Measurements from ENCODE around the gene ZNF346. TPM values are rescaled to one million over a fixed set of nuclear protein-coding genes. Genes with fewer than 3 reads are reported as not detected.

The ZNF346 gene
- total RNA-seq, 1 donor = 17.9 TPM

DNA sequence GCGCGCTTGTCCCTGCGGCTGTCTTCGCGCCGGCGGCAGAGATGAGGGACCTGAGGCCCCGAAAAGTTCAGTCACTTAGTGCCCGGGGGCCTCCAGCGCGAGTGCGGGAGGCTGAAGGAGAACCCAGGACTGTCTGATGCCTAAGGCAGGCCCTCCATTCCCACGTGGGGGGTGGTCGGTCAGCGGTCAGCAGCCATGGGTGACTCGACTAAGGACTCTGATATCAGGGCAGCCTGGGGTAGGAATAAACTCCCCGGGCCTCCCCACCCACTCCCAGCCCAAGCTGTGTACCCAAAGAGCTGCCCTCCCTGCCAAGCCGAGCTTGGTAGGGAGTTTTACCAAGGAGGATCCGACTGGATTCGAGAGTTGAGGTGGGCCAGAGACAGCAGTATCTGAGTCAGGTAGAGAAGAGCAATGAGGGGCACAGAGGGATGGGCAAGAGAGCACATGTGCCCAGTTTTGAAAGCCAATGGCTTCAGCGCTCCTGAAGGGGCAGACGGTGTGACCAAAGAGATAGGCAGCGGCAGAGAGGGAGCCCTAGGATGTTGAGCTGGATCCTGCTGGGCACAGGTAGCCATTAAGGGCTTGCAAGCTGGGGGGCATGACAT, 65.0 kb downstream of the ZNF346 start:
- H3K4me3 ChIP-seq (ENCODE audit: low read depth, low read length) = no peak overlapping the region
- DNase-seq (ENCODE audit: low read depth) = no peak
- TF ChIP-seq, protein P1, sequence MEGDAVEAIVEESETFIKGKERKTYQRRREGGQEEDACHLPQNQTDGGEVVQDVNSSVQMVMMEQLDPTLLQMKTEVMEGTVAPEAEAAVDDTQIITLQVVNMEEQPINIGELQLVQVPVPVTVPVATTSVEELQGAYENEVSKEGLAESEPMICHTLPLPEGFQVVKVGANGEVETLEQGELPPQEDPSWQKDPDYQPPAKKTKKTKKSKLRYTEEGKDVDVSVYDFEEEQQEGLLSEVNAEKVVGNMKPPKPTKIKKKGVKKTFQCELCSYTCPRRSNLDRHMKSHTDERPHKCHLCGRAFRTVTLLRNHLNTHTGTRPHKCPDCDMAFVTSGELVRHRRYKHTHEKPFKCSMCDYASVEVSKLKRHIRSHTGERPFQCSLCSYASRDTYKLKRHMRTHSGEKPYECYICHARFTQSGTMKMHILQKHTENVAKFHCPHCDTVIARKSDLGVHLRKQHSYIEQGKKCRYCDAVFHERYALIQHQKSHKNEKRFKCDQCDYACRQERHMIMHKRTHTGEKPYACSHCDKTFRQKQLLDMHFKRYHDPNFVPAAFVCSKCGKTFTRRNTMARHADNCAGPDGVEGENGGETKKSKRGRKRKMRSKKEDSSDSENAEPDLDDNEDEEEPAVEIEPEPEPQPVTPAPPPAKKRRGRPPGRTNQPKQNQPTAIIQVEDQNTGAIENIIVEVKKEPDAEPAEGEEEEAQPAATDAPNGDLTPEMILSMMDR (IDR thresholded peaks at IDR 0.05; ENCODE audit: insufficient read depth, low read length) = no peak

DNA sequence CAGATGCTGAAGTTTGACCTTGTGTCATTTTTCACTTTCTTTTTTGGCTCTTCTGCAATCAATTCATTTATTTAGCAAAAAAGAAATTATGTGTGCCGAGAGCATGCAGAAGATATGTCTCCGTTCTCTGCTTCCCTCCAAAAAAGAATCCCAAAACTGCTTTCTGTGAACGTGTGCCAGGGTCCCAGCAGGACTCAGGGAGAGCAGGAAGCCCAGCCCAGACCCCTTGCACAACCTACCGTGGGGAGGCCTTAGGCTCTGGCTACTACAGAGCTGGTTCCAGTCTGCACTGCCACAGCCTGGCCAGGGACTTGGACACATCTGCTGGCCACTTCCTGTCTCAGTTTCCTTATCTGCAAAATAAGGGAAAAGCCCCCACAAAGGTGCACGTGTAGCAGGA, 66.6 kb downstream of the ZNF346 start:
- TF ChIP-seq, protein P1 (IDR thresholded peaks at IDR 0.05; ENCODE audit: insufficient read depth, low read length) = no peak
- H3K4me3 ChIP-seq (ENCODE audit: low read depth, low read length) = no peak overlapping the region
- DNase-seq (ENCODE audit: low read depth) = peak; percentile 16

DNA sequence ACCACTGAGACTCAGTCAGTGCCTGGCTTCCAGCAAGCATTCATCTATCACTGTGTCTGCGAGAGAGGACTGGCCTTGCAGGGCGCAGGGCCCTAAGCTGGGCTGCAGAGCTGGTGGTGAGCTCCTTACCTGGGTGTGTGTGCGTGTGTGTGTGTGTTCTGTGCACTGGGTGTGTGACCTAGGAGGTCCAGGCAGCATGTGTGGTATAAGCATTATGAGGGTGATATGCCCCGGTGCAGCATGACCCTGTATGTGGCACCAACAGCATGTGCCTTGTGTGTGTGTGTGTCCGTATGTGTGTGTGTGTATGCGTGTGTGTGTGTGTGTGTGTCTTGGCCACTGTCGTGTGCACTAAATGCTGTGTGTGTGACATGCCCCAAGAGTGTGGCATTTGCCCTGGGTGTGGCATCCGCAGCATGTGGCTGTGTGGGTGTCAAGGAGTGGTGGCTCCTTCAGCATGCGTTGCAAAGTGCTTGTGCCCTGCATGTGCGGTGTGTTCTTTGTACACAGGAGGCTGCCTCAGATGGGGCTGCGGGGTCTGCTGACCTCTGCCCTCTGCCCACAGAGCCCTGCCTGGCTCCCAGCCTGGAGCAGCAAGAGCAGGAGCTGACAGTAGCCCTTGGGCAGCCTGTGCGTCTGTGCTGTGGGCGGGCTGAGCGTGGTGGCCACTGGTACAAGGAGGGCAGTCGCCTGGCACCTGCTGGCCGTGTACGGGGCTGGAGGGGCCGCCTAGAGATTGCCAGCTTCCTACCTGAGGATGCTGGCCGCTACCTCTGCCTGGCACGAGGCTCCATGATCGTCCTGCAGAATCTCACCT, 67.5 kb downstream of the ZNF346 start:
- TF ChIP-seq, protein P1 (IDR thresholded peaks at IDR 0.05; ENCODE audit: insufficient read depth, low read length) = no peak
- no peak for DNase-seq (ENCODE audit: low read depth)

DNA sequence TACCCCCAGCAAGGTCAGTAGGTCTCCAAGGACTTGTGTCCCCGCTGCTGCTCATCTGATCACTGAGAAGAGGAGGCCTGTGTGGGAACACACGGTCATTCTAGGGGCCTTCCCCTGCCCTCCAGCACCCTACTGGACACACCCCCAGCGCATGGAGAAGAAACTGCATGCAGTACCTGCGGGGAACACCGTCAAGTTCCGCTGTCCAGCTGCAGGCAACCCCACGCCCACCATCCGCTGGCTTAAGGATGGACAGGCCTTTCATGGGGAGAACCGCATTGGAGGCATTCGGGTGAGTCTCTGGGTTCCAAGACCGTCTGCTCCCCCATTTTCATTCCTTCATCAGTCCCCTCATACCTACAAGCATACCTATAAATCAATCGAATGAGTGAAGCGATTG, 68.3 kb downstream of the ZNF346 start:
- DNase-seq (ENCODE audit: low read depth) = no peak
- no peak overlapping the region for H3K4me3 ChIP-seq (ENCODE audit: low read depth, low read length)
- TF ChIP-seq, protein P1 (IDR thresholded peaks at IDR 0.05; ENCODE audit: insufficient read depth, low read length) = no peak

More for the DNA sequence above, 67.5 kb downstream of the ZNF346 start:
- H3K4me3 ChIP-seq (ENCODE audit: low read depth, low read length) = no peak overlapping the region

DNA sequence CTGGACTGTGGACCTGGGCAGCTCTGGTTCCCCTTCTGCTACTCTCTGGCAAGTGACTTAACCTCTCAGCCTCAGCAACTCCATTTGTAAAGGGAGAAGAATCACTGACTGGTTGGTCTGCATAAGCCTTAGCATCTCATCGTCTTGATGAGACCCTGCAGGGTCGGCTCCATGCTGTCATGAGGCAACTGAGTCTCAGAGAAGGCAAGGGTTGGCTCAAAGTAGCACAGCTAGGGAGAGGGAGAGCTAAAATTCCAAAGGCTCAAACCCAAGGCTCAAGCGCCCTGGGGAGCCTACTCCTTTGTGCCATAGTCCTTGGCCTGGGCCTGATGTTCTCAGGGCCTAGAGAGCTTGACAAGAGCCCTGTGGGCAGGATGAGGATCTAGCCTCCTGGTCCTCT, 68.7 kb downstream of the ZNF346 start:
- no peak for DNase-seq (ENCODE audit: low read depth)
- TF ChIP-seq, protein P1 (IDR thresholded peaks at IDR 0.05; ENCODE audit: insufficient read depth, low read length) = no peak
- H3K4me3 ChIP-seq (ENCODE audit: low read depth, low read length) = no peak overlapping the region

DNA sequence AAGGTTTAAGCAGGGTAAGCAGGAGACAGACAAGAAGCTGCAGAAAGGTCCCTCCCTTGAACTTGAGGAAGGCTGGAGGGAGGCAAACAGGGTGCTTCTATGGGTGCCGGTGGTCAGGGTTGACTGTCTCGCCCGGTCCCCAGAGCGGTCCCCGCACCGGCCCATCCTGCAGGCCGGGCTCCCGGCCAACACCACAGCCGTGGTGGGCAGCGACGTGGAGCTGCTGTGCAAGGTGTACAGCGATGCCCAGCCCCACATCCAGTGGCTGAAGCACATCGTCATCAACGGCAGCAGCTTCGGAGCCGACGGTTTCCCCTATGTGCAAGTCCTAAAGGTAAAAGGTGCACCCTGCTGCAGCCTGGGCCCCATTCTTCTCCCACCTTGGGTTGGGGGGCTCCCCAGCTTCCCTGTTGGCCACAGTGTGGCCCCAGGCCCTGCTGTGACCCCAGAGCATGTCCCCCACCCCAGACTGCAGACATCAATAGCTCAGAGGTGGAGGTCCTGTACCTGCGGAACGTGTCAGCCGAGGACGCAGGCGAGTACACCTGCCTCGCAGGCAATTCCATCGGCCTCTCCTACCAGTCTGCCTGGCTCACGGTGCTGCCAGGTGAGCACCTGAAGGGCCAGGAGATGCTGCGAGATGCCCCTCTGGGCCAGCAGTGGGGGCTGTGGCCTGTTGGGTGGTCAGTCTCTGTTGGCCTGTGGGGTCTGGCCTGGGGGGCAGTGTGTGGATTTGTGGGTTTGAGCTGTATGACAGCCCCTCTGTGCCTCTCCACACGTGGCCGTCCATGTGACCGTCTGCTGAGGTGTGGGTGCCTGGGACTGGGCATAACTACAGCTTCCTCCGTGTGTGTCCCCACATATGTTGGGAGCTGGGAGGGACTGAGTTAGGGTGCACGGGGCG, 69.9 kb downstream of the ZNF346 start:
- TF ChIP-seq, protein P1 (IDR thresholded peaks at IDR 0.05; ENCODE audit: insufficient read depth, low read length) = no peak
- no peak for DNase-seq (ENCODE audit: low read depth)

More for the DNA sequence above, 69.9 kb downstream of the ZNF346 start:
- no peak overlapping the region for H3K4me3 ChIP-seq (ENCODE audit: low read depth, low read length)

All from fibroblast of the aortic adventitia (primary cell).